Measurements from ENCODE around the gene ATG7.

ATG7 gene

DNA sequence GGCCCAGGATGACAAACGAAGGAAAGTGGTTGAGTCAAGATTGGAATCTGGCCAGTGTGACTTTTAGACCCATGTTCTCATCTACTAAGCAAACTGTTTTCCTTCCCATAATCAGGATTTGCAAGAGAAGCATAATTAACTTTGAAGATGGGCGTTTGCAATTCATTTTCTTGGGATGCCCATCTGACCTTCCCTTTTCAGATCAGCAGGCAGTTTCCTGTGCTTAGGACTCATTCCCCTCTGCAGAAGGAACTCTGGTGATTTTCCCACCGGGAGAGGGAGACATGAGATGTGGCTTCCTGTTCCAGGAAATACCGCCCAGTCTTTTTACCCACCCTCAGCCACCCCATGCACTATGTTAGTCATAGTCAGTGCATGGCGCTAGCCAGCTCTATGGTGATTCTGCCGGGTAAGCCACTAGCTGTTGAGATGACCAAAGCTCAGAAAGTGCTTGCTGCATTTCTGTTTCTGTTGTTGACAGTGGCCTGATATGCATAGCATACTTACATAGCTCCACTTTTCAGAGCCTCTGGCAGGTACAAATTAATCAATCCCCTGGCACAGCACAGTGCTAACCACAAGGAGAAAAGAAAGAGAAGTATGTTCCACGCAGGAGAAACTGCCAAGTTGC, 242.1 kb downstream of the ATG7 start:
- no peaks in the 10 kb centered on the region for H3K9me3 ChIP-seq (ENCODE audit: severe bottlenecking)
- no peak for DNase-seq

DNA sequence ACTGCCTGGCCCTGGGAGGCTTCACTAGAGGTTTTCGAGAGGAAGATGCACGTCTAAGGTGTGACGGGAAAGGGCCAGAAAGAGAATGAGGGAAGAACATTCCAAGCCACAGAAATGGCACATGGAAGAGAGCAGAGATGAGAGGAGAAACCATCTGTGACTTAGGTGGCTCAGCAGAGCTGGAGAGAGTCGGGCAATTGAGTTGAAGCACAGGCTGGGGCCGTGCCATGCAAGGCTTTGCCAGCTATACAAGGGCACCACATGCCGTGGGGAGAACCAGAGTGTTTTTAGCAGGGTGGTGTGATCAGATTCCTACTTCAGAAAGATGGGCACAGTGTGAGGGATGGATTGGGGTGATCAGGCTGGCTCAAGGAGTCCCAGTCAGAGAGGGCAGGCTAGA, 245.4 kb downstream of the ATG7 start:
- H3K4me3 ChIP-seq (ENCODE audit: low read depth, low read length) = no peak overlapping the region
- no peak overlapping the region for H3K27ac ChIP-seq
- no peak for DNase-seq
- no peaks in the 10 kb centered on the region for H3K27me3 ChIP-seq (ENCODE audit: insufficient read depth, low read depth, severe bottlenecking)
- TF ChIP-seq, protein P1, sequence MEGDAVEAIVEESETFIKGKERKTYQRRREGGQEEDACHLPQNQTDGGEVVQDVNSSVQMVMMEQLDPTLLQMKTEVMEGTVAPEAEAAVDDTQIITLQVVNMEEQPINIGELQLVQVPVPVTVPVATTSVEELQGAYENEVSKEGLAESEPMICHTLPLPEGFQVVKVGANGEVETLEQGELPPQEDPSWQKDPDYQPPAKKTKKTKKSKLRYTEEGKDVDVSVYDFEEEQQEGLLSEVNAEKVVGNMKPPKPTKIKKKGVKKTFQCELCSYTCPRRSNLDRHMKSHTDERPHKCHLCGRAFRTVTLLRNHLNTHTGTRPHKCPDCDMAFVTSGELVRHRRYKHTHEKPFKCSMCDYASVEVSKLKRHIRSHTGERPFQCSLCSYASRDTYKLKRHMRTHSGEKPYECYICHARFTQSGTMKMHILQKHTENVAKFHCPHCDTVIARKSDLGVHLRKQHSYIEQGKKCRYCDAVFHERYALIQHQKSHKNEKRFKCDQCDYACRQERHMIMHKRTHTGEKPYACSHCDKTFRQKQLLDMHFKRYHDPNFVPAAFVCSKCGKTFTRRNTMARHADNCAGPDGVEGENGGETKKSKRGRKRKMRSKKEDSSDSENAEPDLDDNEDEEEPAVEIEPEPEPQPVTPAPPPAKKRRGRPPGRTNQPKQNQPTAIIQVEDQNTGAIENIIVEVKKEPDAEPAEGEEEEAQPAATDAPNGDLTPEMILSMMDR (IDR thresholded peaks at IDR 0.05; ENCODE audit: low read depth, low read length) = no peak
- no peaks in the 10 kb centered on the region for H3K9me3 ChIP-seq (ENCODE audit: severe bottlenecking)
- no peaks in the 10 kb centered on the region for H3K36me3 ChIP-seq

More for the DNA sequence above, 242.1 kb downstream of the ATG7 start:
- H3K27me3 ChIP-seq (ENCODE audit: insufficient read depth, low read depth, severe bottlenecking) = no peaks in the 10 kb centered on the region
- no peak overlapping the region for H3K4me3 ChIP-seq (ENCODE audit: low read depth, low read length)
- no peaks in the 10 kb centered on the region for H3K36me3 ChIP-seq
- TF ChIP-seq, protein P1 (IDR thresholded peaks at IDR 0.05; ENCODE audit: low read depth, low read length) = no peak
- H3K27ac ChIP-seq = no peak overlapping the region

DNA sequence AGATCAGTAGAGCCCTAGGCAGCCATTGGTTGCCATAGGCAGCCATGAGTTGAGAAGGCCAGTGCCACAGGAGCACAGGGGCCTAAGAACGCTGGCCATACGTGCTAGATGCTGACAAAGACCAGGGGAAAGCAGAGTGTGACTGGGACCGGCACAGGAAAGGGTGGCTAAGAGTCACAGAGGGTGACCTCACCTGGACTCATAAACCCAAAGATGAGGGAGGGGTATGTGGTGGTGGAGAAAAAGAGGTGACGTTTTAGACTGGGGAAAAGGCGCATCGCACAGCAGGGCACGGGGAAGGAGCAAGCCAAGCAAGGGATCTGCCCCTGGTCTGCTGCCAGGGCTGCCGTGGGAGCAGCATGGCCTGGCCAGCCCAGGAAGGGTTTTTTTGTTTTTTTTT, 249.0 kb downstream of the ATG7 start:
- Histone ChIP-seq H3K27ac (no peak overlapping the region), H3K9me3 (ENCODE audit: severe bottlenecking) (no peaks in the 10 kb centered on the region), H3K4me3 (ENCODE audit: low read depth, low read length) (no peak overlapping the region), H3K36me3 (no peaks in the 10 kb centered on the region), H3K27me3 (ENCODE audit: insufficient read depth, low read depth, severe bottlenecking) (no peaks in the 10 kb centered on the region)
- TF ChIP-seq, protein P1 (IDR thresholded peaks at IDR 0.05; ENCODE audit: low read depth, low read length) = no peak
- DNase-seq = no peak

DNA sequence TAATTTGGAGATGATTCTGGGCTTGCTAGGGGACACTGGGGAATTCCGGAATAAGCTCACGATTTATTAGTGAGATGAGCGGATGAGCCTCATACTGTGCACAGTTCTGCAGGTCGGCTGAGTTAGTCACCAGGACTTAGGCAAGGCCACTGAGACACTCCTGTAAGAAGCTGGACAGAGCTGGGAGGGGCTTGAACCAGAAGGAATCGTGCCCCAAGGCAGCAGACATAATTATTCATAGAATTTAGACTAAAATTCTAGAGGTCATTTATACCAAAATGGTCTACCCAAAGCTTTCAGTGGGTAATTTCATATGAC, 250.2 kb downstream of the ATG7 start:
- H3K9me3 ChIP-seq (ENCODE audit: severe bottlenecking) = no peaks in the 10 kb centered on the region
- H3K4me3 ChIP-seq (ENCODE audit: low read depth, low read length) = no peak overlapping the region
- TF ChIP-seq, protein P1 (IDR thresholded peaks at IDR 0.05; ENCODE audit: low read depth, low read length) = no peak
- no peak overlapping the region for H3K27ac ChIP-seq
- no peak for DNase-seq
- H3K27me3 ChIP-seq (ENCODE audit: insufficient read depth, low read depth, severe bottlenecking) = no peaks in the 10 kb centered on the region
- H3K36me3 ChIP-seq = no peaks in the 10 kb centered on the region; the same call in 1 of the 2 replicates

DNA sequence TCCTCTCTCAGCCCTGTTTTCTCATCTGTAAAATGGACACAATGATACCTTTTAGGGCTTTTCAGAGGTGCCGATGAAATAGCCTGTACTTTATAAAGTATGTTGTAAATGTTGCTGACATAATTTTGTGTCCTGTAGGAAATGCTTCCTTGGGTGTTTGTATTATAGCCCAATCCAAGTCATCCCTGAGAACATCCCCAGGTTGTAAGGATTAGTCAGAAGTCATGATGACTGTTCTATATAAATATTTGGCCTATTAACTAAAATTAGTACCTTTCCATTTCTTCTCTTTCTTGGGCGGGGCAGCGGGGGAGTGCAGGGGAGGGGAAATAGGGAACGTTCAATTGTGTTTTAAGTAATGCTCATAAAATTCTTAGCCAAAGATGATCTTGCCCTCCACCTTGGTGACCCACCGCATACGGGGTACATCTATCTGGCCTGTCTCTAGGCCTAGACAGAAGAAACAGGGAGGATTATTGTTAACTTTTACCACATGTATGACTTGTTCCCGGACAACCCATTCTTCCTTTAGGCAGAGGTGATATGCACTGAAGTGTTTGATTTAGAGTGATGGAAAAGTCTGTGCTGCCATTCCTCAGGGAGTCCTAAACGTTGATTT, 250.9 kb downstream of the ATG7 start:
- Histone ChIP-seq H3K36me3 (no peaks in the 10 kb centered on the region; the same call in 1 of the 2 replicates), H3K9me3 (ENCODE audit: severe bottlenecking) (no peaks in the 10 kb centered on the region), H3K27me3 (ENCODE audit: insufficient read depth, low read depth, severe bottlenecking) (no peaks in the 10 kb centered on the region), H3K4me3 (ENCODE audit: low read depth, low read length) (no peak overlapping the region), H3K27ac (no peak overlapping the region)
- TF ChIP-seq, protein P1 (IDR thresholded peaks at IDR 0.05; ENCODE audit: low read depth, low read length) = no peak
- no peak for DNase-seq
